Glomerular visceral epithelial cell (primary cell): Measurements from ENCODE around the gene SECISBP2.
A peak's percentile ranks its signal among the peaks of the same experiment; 100 is the strongest.

ENCODE experiments used
- DNase-seq: peaks from one replicate; pipeline ENCODE4 v3.0.0-alpha.2; 2016; ENCODE audit errors: extremely low spot score

SECISBP2 gene

DNA sequence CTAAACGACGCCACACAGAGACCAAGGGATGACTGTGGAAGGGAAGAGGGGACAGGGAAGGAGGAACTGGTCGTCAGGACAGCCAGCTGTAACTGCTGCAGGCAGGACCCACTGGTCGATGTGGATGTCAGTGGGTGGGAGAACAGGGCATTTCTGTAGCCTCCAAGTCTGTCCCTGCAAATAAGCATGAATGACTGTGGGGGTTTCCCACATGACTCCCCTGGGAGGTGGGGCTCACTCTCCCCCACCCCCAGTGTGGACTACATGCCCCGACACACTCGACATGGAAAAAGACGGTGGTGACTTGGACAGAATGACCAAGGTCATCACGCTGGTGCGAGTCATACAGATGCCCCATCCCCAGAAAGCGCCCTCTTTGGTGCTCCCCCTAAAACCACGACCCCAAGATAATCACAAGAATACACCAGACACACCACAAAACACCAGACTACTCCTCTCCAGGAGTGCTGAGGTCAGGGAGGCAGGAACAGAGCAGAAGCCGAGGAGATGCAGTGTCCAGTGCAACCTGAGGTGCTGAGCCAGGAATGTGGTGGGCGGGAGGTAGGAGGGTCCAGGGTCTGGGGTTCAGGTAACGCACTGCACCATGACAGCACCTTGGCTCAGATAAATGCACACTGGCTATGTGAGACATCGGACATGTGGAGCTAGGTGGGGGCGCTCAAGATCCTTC lies 64.9 kb downstream of the SECISBP2 start:
- DNase-seq = peak; percentile 36

DNA sequence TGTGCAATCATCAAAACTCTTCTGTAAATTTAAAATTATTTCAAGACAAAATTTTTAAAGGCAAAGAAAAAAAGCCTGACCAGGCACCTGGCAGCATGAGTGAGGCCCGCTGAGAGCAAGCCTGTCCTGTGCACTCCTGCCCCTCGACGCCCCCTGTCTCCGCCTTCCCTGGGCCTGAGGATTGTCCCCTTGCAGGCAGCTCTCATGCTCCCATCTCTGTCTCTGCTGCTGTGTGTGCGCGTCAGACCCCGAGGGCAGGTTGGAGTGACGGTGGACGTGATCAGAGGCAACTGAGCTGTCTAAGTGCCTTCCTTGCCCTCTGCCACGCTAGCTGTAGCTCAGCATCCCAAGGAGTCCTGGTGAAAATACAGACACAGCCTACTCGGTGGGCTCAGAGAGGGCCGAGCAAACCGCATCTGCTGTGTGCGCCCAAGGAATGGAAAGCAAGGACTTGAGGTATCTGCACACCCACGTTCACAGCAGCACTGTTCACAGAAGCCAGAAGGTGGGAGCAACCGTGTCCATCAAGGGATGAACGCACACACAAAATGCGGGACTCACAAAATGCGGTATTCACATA lies 65.5 kb downstream of the SECISBP2 start:
- no peak for DNase-seq

DNA sequence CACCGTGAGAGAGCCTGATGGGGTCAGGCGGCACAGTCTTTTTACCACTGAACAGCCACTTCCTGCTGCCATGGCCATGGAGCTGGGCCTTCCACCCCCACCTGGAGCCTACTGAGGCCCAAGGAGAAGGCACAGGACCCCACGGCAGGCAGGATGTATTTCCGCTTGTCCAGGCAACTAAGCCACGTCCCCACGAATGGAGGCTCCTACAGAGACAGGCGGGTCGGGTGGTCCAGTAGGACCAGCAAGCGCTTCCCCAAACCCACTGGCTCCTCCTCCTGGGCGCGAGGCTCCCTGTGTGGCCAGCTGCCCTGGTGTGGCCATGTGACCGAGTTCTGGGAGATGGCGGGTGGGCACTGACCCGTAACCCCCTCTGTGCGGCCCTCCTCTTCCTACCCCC lies 66.5 kb downstream of the SECISBP2 start:
- DNase-seq = no peak

DNA sequence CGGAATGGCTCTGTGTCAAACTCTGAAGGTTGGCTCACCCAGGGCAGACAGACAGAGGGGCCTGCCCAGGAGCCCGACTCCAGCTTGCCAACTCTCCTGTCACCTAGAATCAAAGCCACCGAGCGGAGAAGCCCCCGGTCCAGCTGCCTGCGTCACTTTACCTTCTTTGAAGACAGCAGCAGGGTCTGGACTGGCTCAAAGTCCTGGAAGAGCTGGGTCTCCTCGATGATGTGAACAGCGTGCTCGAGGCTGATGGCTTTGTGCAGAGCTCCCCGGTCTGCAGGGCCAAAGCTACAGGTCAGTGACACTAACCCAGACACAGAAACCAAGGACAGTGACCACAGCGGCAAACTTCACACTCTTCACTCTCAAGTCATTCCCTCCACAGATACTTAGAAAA lies 67.9 kb downstream of the SECISBP2 start:
- DNase-seq = no peak

DNA sequence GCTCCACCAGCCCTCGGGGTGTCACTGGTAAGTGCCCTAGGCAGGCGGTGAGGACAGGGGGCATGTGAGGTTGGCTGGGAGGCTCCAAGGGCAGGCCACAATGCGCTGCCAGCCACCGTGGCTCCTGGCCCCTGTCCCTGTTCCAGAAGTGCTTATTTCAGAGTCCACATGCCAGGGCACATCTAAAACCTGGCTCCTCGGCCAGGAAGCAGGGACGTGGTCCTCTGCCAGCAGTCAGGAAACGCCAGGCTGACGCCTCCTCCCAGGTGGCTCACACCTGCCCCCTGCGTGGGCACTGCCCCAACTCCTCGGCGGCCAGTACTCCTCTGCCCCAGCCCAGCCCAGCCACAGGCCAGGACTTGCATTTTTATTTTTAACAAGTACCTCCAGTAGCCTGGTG lies 68.5 kb downstream of the SECISBP2 start:
- no peak for DNase-seq

DNA sequence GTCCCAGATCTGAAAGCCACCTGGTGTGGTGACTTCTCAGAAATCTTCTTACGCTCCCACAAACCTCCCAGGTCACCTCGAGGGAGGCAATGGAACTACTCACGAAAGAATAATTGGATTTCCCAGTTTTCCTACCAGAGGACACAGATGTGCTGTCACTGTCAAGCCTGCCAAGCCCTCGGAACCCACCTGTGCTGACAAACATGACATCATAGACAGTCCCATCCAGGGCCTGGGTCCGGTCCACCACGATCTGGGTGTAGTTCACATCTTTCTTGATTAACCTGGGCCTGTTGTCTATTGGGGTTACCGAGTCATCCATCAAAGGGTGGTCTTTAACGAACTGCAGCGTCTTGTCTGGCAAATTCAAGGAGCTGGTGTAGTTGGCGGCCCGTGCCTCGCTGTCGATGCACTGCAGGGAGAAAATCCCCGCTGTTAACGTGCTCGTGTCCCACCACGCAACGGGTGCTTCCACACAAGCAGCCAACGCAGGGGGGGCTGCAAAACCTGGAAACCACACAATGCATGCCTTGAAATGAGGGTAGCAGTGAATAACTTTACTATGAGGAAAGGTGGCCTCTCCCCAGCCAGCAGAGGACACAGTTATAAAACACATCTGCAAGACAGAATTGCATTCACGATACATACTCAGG lies 69.0 kb downstream of the SECISBP2 start:
- DNase-seq = no peak

DNA sequence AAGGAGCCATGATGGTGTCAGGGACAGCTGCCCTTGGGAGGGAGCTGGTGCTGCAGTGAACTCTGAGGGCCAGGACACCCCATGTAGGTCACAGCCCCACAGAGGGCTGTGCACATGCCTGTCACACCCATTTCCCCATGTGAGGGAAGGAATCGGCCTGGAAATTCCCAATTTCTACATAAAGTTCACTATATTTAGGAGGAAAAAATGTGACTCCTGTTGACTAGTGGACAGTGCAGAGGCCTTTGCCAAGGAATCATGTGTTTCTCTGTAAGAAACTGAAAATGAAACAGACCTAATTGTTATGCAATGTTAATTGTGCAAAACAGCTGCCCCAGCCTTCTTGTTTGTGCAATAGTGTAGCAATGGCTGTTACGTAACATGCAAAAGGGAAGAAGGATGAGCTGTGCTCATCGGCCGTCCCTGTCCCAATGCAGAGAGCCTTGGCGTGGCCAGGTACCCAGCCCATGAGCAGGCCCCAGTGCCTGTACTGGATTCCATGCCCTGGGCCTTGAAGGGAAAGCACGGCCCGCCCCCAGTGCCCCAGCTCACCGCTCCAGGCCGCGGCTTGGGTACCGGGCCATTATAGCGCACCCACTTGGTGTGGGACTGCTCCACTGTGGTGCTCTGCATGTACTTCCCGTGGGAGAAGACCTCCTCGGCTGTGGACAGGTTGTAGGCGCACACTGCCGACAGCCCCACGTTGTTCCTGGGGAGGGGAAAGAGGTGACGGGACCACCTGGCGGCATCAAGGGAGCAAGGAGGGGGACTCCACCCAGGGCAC lies 70.0 kb downstream of the SECISBP2 start:
- DNase-seq = no peak

DNA sequence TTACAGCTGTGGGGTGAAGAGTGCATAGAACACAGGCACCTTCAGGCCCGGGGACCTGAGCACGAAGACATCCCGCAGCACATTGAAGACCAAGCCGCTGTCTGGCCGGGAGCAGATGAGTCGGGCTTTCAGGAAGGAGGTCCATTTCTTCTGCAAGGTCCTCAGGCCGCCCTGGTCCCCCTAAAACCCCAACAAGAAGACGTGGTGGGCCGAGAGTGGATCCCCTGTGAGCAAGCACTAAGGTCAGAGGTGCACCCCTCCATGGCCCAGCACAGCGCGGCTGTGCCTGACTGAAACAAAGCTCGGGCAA lies 70.5 kb downstream of the SECISBP2 start:
- no peak for DNase-seq

DNA sequence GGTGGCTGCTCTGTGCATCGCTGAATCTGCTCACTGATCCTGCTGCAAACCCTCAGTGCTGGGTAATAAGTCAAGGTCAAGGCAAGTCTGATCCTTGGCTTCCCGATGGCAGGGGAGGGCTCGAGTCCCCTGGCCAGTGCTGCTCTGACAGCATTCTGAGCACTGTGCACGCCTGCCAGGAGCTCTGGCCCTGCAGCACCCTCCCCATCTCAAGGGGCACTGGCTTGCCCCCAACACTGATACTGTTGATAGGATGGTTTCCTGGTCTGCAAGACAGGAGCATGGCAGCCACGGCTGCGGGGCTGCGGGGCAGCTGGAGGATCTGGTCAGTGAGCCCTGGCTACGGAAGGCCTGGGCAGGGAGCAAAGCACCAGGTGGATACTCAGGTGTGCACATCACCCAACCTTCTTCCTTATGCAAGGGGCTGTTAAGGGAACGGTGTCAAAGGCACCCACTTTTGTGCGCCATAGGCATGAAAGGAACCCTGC lies 71.8 kb downstream of the SECISBP2 start:
- DNase-seq = no peak

DNA sequence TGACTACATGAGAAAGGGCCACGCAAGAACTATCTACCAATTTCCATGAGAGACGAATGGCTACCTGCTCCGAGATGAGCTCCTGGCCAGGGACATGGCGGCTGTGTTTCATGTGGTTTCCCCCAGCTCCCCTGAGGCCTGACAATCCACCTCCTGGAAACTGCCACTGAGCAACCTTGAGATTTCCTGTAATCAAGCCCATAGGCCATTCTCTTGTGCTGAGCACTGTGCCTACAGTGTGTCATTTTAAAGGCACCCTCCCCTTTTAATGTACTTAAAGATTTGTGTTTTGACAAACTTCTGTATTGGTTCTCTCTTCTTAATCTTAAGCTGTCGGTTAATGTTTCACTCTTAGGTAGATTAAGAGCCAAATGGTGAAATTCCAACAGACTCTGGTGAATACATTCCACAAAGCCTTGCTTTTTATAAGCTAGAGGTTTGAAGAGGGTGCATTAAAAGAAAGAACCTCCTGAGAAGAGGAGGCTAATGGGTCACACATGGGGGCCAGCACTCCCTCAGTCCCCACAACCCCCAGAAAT lies 72.3 kb downstream of the SECISBP2 start:
- DNase-seq = no peak

DNA sequence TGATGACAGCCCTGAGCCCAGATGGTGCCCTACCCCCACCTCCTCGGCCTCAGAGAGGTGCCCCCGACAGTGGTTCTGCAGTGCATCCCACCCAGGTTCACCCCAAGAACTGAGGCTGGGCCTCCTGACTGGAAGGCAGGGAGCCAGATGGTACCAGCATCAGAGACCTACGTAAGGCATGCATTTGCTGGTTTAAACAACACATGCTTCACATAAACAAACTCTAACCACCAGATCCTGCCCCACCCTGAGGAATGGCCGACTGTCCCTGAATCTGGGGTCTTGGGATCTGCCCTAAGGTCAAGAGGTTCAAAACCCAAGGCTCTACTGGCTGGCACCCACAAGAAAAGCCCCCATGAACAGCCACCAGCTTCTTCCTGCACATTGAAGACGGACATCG lies 73.3 kb downstream of the SECISBP2 start:
- DNase-seq = no peak

DNA sequence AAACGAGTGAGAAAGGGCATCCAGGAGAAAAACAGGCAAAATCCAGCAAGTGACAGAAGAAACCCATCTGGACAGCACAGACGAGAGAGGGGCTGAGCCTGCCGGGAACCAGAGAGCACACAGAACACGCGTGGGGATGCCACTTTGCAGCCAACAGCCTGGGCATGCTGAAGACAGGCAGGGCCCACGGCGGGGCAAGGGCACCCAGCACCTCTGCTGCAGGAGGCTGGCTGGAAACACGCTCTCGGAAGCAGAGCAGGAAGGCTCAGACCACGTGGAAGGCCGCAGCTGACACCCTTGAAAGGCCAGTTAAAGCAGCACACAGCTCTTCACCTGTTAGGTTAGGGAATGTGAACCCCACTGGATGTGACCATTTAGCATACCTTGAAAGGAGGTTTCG lies 76.1 kb downstream of the SECISBP2 start:
- no peak for DNase-seq

DNA sequence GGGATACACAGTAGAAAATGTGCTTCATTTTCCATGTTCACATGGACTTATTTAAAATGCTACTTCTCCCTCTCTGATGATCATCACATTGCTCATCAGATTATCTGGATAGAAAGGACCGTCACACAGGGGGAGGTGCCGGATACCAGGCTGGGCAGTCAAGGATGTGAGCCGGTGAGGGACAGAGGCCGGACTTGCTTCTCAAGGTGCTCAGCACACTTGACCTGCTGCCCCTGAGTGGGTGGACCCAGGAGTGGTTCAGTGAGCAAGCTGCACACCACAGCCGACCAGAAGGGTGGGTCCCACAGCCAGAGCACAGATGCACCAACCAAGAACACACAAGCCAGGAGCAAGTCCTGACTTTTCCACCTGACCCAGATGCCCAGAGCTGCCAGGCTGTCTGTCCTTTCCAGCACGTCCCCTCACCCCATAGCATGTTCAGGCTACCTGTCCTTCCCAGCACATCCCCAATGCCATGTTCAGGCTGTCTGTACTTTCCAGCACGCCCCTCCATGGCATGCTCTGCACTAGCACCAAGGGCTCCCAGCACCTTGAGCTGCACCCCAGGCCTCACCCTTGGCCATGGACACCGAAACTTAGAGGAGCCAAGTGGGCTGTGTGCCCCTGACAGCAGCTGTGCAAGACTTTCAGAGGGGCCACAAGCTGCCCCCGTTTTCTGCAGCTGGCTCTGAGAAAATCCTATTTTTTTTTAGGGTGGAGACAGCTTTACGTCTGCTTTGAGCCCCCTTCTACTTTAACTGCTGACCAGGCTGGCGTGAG lies 77.8 kb downstream of the SECISBP2 start:
- DNase-seq = no peak

DNA sequence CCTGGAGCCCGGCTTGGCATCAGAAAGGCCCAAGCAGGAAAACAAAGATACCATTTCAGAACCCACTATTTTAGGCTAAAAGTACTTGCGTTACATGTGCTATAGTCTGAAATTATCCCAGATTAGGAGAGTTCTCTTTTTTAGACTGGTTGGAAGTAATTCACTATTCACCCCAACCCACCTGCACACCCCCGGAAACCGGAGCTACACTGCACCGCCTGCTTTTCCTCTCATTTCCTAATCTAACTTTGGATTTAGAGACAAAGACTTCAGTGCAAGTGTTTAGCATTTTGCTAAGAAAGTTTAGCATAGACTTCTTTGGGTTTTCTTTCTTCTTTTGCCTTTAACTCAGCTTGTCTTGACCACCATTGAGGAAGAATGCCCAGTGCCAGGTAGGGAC lies 79.2 kb downstream of the SECISBP2 start:
- no peak for DNase-seq

DNA sequence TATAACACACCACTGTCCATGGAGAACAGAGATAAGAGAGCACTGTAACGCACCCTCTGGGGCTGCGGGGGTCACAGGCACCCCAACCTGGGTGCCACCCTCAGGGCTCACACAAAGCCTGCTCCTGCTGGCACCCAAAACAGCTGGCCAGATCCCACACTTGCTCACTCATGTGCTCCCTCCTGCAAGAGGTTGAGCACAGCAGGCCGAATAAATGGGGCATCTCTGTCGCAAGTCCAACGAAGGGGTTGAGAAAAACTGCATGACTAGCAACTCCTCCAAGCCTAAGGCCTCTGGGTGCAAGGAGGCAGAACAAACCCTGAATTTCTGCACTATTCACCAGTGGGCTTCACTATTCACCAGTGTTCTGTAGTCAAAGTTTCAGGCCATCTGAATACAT lies 80.3 kb downstream of the SECISBP2 start:
- DNase-seq = no peak

DNA sequence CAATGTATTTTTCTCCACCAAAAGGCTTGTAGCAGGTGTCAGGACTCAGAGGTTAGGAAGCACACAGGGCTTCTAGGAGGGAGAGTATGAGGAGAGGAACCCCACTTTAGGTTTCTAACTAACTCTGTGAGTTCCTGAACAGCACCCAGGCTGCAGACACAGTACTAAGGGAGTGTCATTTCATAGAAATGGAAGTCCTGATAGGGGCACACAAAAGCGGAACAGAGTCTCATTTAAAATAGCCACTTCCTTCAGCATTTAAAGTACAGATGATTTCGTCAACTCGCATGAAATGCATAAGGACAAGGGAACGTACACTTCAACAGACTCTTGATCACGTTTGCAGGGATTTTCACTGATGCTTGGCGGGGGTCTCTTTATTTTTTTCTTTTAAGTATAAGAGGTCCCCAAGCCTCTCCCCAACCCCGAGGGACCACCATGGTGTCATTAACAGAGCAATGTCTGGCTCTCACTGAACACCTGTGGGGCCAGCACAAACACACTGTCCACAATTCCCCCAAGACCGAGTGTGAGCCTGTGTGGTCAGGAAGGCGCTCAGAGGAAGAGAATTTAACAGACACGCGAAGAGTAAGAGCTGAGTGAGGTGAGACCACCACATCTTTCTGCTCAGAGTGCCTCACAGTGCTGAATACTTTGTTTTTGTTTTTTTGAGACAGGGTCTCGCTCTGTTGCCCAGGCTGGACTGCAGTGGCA lies 82.3 kb downstream of the SECISBP2 start:
- no peak for DNase-seq

DNA sequence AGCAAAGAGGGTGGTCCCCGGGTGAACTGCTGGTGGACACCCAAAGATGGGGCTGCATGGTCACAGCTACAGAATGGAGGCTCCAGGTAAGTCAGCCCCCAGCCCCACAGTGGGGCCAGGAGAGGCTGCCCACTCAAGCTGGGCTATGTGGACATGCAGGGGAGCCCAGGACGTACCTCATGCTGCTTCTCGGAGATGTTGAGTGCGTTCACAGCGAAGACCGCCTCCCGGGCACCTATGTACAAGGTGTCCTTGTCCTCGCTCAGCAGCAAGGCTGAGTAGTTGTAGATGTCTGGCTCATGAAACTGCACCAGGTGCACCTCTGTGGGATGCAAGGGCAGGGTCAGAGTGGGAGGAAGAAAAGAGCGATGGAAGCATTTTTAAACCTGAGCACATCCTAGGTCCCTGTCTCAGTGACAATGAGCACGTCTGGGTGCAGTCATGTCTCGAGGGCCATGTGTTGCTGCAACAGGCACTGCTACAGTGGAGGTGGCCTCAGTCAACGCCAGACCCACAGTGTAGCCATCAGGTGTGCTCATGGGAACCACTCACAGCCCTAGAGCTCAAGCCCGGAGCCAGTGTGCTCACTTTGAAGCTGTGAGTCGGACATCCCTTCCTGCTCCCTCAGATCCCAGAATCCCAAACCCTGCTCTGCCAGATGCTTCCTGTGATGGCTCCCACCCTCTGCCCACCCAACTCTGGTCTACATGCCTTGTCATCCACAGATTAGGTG lies 84.6 kb downstream of the SECISBP2 start:
- DNase-seq = no peak

DNA sequence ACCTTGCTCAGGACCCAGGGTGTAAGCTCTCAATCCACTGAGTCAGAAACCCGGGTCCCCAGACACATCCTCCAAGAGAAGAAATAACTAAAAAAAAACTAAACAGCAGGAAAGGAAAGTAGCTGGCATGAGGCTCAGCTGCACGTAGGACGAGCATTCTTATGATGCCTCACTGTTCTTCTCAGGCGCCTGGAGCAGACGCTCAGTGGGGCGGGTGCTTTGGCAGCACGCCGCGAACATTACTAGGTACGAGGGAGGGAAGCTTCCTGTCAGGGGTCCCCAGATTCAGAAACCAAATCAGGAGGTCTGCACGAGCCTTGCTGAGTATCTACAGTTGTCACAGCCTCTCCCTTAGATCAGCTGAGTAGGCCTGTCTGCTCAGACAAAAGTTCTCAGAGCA lies 85.8 kb downstream of the SECISBP2 start:
- DNase-seq = no peak

DNA sequence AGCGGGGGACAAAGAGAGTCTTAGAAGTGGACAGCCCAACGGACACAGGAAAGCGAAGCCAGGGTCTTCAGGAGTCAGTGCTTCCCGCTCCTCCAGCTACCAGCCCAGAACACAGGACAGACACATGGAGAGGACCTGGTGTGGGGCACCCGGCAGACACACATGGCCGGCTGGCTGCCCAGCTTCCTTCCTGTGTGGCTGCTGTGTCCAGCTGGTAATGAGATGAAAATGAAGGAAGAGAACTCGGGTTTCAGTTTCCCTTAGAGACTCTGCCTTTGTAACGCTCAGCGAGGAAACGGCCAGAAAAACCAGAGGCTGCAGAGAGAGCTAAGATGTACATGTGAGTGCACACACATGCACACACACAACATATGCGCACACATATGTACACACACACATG lies 87.5 kb downstream of the SECISBP2 start:
- no peak for DNase-seq

DNA sequence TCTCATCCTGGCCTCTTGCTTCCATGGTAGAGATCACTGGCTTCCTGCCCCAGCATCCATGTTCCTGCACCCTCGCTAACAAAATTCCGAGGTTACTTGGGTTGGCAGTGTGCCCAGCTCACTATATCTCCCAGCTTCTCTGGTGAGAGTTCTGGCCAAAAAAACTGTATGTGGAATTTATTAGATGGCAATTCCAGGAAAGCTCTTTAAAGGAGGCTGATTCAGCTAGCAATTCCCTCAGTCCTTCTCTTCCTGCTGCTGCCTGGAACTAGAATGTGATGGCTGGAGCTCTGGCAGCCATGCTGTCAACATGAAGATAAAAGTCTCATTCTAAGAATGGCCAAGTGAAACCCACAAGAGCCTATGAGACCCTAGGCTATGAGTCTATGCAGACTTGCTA lies 88.8 kb downstream of the SECISBP2 start:
- DNase-seq = peak; percentile 66
